ENCODE data around the gene PKD1L1.

GRCh38 chr7:47748041-47748440 is 200.2 kb downstream of the PKD1L1 start:
- TF ChIP-seq CTCF (IDR thresholded peaks at IDR 0.05) (no peak), POLR2A (IDR thresholded peaks at IDR 0.05) (no peak)

All from heart left ventricle (tissue), 13 donors.